ENCODE results near the gene CTCF.

- TF ChIP-seq CTCF (IDR thresholded peaks at IDR 0.05) (no peak), POLR2AphosphoS5 (IDR thresholded peaks at IDR 0.05; ENCODE audit: insufficient read depth in 1 of 2, low read depth in 1 of 2) (no peak)
Measured at GRCh38 chr16:67547423-67548264, 14.7 kb upstream of the CTCF start.
